Activated naive CD8-positive, alpha-beta T cell treated with anti-CD3 and anti-CD28 coated beads for 36 hours (primary cell): ENCODE measurements around the gene CFLAR. TPM values are rescaled to one million over a fixed set of nuclear protein-coding genes. Genes with fewer than 3 reads are reported as not detected.
"Not testable (repeated sequence)": the region's sequence is repeated elsewhere in the genome, so short reads cannot be mapped to it uniquely, and the experiment has no call there.

Experiments
- DNase-seq: peaks from one replicate; pipeline ENCODE4 v3.0.0; 2021
- H3K27ac Mint-ChIP-seq: one replicate; pipeline ENCODE4 v1.8.0; 2022; ENCODE audit warnings: mild to moderate bottlenecking, moderate library complexity, mixed read lengths
- H3K27me3 Mint-ChIP-seq: one replicate; pipeline ENCODE4 v1.8.0; 2022; ENCODE audit warnings: mild to moderate bottlenecking, mixed read lengths
- H3K36me3 Mint-ChIP-seq: one replicate; pipeline ENCODE4 v1.8.0; 2021; ENCODE audit warnings: mild to moderate bottlenecking, mixed read lengths
- H3K4me1 Mint-ChIP-seq: one replicate; pipeline ENCODE4 v1.8.0; 2021; ENCODE audit warnings: mixed read lengths
- H3K4me3 Mint-ChIP-seq: one replicate; pipeline ENCODE4 v1.8.0; 2022; ENCODE audit warnings: mild to moderate bottlenecking, moderate library complexity, mixed read lengths
- H3K9me3 Mint-ChIP-seq: one replicate; pipeline ENCODE4 v1.8.0; 2022; ENCODE audit warnings: mixed read lengths
- total RNA-seq, 2 experiments: library from RNA; stranded (reverse); gene quantifications; one replicate each; pipeline ENCODE4 v1.2.3, GENCODE V29; 2021

CFLAR gene
- total RNA-seq, 2 experiments from 2014 or later, result 190 to 198 TPM

DNA sequence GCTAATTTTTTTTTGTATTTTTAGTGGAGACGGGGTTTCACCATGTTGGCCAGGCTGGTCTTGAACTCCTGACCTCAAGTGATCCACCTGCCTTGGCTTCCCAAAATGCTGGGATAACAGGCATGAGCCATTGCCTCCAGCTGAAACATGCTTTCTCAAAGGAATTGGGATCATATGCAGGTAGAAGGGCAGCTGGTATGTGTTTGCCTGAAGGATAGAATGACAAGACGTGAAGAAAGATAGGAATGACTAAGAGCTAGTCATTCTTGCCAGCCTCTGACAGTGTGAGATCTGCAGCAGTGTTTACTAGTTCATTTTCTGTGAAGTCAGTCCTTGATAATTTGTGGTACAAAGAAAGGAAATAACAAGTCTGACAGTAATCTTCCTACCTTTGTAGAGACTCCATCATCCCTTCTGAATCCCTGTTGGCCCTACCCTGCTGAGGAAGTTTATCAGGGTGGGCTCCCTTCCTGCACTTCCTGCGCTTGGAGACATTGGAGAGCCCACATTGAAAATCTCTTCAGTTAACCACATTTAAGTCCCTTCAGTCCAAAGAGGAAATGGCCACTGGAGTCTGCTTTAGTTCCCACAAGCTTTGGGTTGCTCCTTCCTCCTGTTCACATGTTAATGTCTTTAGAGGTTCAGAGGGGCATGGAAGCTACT, 14.7 kb downstream of the CFLAR start:
- peaks cover 53% of the 10 kb centered on the region for H3K4me1 Mint-ChIP-seq
- peaks cover 68% of the 10 kb centered on the region for H3K36me3 Mint-ChIP-seq
- no peaks in the 10 kb centered on the region for H3K9me3 Mint-ChIP-seq
- DNase-seq, result no peak
- peak overlapping the region; percentile 97 for H3K27ac Mint-ChIP-seq
- H3K27me3 Mint-ChIP-seq, result no peaks in the 10 kb centered on the region
- H3K4me3 Mint-ChIP-seq, result peak overlapping the region; percentile 93

DNA sequence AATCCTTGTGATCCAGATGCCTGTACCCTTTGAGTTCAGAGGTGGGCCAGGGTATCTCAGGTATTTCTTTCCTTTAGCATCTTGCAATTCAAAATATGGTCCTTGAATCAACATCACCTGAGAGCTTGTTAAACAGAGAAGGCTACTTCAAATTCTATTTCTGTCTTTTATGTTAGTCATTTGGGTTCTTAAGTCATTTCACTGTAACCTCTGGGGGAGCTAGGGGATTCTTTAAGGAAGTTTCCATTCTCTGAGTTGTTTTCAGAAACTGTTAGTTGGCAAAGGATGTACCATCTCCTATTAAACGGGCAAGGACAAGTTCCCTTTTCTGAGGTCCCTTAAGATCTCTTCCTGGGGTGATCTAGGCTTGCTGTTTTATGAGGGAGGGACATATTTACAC, 16.6 kb downstream of the CFLAR start:
- Mint-ChIP-seq H3K9me3 (no peaks in the 10 kb centered on the region), H3K4me3 (peak overlapping the region; percentile 93), H3K27ac (peak overlapping the region; percentile 97), H3K27me3 (no peaks in the 10 kb centered on the region), H3K4me1 (peaks cover 46% of the 10 kb centered on the region), H3K36me3 (peaks cover 72% of the 10 kb centered on the region)
- no peak for DNase-seq

DNA sequence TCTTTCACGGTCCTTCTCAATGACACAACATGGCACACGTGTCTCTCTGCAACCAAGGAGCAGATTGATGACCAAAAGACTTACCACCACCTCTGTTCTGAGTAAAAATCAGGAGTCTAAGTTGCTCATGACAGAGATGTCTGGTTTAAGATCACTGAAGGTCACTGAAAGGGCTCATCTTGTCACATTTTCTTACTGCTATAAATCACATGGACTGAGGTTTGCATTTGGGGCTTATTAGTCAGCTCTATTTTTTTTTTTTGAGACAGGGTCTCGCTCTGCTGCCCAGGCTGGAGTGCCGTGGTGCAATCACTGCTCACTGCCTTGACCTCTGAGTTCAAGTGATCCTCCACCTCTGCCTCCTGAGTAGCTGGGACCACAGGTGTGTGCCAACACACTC, 19.4 kb downstream of the CFLAR start:
- peak overlapping the region; percentile 69 for H3K27ac Mint-ChIP-seq

DNA sequence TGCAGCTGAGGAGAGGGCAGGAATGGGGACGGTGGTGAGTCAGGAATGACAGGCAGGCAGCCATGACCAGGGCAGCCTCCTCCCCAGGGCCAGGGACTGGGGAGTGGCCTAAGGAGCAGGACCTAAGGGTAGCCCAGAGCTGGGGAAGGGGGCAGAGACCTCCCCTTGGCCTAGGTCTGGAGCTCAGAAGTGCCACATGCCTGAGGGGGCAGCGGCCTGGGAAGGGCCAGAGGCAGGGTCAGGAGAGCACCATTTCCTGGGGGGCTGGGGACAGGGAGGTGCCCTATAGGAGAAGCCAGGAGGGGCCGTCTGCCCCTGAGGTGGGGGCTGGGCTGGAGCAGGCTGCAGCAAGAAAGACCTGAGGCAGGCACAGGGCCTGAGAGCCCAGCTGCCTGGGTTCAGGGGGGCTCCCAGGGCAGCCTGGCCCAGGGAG, 20.9 kb downstream of the CFLAR start:
- no peak for DNase-seq
- no peaks in the 10 kb centered on the region for H3K9me3 Mint-ChIP-seq
- H3K27me3 Mint-ChIP-seq, result no peaks in the 10 kb centered on the region
- H3K4me1 Mint-ChIP-seq, result peaks cover 45% of the 10 kb centered on the region
- H3K36me3 Mint-ChIP-seq, result peaks cover 72% of the 10 kb centered on the region
- no peak overlapping the region for H3K4me3 Mint-ChIP-seq
- no peak overlapping the region for H3K27ac Mint-ChIP-seq

More for the DNA sequence above, 19.4 kb downstream of the CFLAR start:
- no peak for DNase-seq
- H3K9me3 Mint-ChIP-seq, result no peaks in the 10 kb centered on the region
- peaks cover 78% of the 10 kb centered on the region for H3K36me3 Mint-ChIP-seq
- H3K27me3 Mint-ChIP-seq, result no peaks in the 10 kb centered on the region
- H3K4me1 Mint-ChIP-seq, result peaks cover 44% of the 10 kb centered on the region
- H3K4me3 Mint-ChIP-seq, result peak overlapping the region; percentile 32

DNA sequence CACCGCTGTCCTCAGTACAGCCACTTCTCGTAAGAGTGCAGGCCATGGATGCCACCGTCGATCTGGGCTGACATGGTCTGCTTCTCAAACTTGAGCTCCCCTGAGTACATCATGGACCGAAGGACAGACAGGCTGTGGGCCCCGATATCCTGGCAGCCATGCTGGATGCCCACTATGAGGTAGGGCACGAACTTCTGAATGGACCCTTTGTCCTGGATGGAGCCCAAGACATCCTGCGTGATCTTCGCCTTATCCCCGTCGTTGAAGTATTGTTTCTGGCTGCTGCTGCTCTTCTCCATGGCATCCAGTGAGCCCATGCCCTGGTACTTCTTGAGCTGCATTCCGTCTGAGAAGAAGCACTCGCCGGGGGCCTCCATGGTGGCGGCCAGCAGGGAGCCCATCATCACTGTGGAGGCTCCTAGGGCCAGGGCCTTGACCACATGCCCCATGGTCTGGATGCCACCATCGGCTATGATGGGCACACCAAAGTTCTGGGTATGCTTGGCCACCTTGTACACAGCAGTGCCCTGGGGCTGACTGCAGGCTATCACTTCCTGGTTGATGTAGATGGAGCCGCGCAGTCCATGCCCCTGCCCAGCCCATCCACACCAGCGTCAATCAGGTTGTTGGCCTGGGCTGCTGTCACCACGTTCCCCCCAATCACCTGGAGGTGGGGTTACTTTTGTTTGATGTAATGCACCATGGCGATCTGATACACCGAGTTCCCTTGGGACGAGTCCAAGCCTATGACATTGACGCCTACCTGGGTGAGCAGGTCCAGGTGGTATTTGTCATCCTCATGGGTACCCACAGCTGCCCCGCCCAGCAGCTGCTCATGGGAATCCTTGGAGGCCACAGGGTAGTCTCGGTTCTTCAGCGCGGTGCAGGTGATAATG, 21.8 kb downstream of the CFLAR start:
- Mint-ChIP-seq H3K36me3 (peaks cover 65% of the 10 kb centered on the region), H3K4me3 (no peak overlapping the region), H3K27ac (no peak overlapping the region)

DNA sequence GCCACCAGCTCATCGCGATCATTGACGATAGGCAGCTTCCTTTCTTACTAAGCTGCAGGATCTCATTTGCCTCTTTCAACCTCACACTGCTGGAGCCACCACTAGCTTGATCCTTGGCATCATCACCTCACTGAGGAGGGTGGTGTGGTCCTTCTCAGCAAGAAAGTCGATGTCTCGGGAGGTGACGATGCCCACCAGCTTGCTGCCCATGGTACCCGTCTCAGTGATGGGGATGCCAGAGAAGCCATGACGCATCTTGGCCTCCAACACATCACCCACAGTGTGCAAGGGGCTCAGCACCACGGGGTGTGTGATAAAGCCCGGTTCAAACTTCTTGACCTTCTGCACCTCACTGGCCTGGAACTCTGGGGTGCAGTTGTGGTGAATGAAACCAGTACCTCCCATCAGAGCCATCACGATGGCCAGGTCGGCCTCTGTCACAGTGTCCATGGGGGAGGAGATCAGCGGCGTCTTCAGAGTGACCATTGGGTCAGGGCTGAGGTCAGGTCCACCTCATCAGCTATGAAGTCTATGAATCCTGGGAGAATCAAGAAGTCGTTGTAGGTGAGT, 22.5 kb downstream of the CFLAR start:
- Mint-ChIP-seq H3K27me3 (no peaks in the 10 kb centered on the region), H3K4me3 (no peak overlapping the region), H3K4me1 (peaks cover 31% of the 10 kb centered on the region), H3K36me3 (peaks cover 58% of the 10 kb centered on the region), H3K27ac (no peak overlapping the region), H3K9me3 (no peaks in the 10 kb centered on the region)
- DNase-seq, result no peak

More for the DNA sequence above, 21.8 kb downstream of the CFLAR start:
- no peaks in the 10 kb centered on the region for H3K27me3 Mint-ChIP-seq
- no peaks in the 10 kb centered on the region for H3K9me3 Mint-ChIP-seq
- no peak for DNase-seq
- H3K4me1 Mint-ChIP-seq, result peaks cover 39% of the 10 kb centered on the region

DNA sequence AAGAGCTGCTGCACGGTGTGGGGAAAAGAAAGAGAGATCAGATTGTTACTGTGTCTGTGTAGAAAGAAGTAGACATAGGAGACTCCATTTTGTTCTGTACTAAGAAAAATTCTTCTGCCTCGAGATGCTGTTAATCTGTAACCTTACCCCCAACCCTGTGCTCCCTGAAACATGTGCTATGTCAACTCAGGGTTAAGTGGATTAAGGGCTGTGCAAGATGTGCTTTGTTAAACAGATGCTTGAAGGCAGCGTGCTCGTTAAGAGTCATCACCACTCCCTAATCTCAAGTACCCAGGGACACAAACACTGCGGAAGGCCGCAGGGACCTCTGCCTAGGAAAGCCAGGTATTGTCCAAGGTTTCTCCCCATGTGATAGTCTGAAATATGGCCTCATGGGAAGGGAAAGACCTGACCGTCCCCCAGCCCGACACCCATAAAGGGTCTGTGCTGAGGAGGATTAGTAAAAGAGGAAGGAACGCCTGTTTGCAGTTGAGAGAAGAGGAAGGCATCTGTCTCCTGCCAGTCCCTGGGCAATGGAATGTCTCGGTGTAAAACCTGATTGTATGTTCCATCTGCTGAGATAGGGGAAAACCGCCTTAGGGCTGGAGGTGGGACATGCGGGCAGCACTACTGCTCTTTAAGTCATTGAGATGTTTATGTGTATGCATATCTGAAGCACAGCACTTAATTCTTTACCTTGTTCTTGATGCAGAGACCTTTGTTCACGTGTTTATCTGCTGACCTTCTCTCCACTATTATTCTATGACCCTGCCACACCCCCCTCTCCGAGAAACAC, 23.2 kb downstream of the CFLAR start:
- Mint-ChIP-seq H3K36me3 (peaks cover 52% of the 10 kb centered on the region), H3K4me1 (peaks cover 30% of the 10 kb centered on the region)
- not testable (repeated sequence) for DNase-seq, H3K27me3 Mint-ChIP-seq, H3K27ac Mint-ChIP-seq, H3K4me3 Mint-ChIP-seq, H3K9me3 Mint-ChIP-seq

DNA sequence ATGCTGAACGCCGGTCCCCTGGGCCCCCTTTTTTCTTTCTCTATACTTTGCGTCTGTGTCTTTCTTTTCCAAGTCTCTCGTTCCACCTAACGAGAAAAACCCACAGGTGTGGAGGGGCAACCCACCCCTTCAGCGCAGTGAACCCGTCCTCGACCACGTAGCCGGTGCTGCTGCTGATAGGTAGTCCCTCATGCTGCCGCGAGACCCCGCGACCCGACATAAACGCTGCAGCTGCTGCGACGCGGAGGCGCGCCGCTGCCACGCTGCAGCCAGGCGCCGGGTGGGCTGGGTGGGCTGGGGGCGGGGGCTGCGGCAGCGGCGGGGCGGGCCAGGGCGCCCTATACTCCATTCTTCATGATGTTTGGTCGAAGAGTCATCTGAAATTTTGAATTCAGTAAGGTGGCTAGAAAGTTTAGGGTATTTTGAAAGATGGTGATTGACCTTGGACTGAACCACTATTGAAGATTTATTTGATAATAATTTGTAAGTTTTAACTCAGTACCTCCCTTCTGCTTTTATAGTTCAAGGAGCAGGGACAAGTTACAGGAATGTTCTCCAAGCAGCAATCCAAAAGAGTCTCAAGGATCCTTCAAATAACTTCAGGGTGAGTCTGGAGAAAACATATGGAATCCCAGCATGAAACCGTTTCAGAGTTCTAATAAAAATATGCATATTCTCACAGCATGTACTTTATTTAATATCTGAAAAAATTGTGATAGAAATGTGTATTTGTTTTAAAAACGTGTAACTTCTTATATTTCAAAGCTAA, 24.1 kb downstream of the CFLAR start:
- Mint-ChIP-seq H3K4me3 (no peak overlapping the region), H3K36me3 (peaks cover 51% of the 10 kb centered on the region), H3K4me1 (peaks cover 26% of the 10 kb centered on the region), H3K9me3 (no peaks in the 10 kb centered on the region), H3K27me3 (no peaks in the 10 kb centered on the region), H3K27ac (no peak overlapping the region)
- no peak for DNase-seq

DNA sequence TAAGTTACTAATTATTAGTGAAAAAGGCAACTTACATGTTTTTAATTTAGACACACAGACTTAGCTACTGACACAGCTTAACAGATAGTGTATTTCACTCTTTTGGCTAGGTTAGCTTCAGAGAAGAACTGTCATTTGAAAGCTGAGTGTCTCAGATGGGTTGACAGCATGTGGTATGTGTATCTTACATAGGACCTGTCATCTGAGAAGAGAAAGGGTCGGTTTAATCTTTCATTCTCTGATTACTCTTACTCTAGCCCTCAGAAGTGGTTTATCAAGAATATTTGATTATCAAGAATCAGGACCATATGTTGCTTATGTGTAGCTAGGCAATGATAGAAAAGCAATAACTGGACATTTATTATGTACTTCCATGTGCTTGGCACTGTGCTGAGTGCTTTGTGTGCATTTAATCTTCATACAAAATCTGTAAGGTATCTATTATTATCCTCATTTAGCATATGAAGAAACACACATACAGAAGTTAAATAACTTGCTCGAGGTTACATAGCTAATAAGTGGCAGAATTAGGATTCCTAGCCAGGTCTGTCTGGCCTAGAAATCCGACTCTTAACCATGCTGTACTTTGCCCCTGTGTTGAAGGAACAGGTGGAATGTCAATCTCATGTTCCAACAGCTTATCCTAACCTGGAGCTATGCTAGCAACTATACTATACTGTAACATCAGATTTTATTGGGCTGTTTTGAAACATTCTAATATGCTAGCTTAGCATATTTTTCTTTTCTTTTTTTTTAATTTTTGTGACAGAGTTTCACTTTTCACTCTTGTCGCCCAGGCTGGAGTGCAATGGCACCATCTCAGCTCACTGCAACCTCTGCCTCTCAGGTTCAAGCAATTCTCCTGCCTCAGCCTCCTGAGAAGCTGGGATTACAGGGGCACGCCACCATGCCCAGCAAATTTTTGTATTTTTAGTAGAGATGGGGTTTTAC, 28.4 kb downstream of the CFLAR start:
- no peak overlapping the region for H3K4me3 Mint-ChIP-seq
- H3K9me3 Mint-ChIP-seq, result no peaks in the 10 kb centered on the region
- no peak for DNase-seq
- H3K27me3 Mint-ChIP-seq, result no peaks in the 10 kb centered on the region
- H3K36me3 Mint-ChIP-seq, result peaks cover 40% of the 10 kb centered on the region
- H3K27ac Mint-ChIP-seq, result no peak overlapping the region
- H3K4me1 Mint-ChIP-seq, result peaks cover 17% of the 10 kb centered on the region

DNA sequence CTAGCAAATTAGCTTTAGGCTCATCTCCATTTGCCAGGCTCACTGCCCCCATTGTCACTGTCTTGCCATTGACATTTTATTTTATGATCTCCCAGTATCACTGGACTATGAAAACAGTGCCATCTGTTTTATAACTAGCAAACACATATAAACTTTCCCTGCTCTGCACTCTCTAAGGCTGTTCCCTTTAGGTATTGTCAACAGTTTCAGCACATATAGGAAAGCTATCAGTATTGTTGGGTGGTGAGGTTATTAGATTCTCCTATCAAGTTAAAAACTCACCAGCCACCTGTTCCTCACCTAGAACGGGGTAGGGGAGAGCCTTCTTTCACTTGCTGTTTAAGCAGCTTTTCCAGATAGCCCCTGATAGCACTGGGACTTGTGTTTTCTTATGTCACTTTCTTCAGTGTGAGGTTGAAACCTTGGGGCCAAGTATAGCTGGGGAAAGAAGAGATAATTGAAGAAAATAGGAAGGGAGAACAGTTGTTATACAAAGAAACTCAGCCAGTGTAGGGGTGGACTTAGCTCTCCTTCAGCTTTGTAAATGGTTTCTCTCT, 32.5 kb downstream of the CFLAR start:
- no peaks in the 10 kb centered on the region for H3K27me3 Mint-ChIP-seq
- H3K27ac Mint-ChIP-seq, result peak overlapping the region; percentile 16
- no peak overlapping the region for H3K4me3 Mint-ChIP-seq
- peaks cover 34% of the 10 kb centered on the region for H3K4me1 Mint-ChIP-seq
- no peaks in the 10 kb centered on the region for H3K9me3 Mint-ChIP-seq
- DNase-seq, result no peak
- peaks cover 57% of the 10 kb centered on the region for H3K36me3 Mint-ChIP-seq

DNA sequence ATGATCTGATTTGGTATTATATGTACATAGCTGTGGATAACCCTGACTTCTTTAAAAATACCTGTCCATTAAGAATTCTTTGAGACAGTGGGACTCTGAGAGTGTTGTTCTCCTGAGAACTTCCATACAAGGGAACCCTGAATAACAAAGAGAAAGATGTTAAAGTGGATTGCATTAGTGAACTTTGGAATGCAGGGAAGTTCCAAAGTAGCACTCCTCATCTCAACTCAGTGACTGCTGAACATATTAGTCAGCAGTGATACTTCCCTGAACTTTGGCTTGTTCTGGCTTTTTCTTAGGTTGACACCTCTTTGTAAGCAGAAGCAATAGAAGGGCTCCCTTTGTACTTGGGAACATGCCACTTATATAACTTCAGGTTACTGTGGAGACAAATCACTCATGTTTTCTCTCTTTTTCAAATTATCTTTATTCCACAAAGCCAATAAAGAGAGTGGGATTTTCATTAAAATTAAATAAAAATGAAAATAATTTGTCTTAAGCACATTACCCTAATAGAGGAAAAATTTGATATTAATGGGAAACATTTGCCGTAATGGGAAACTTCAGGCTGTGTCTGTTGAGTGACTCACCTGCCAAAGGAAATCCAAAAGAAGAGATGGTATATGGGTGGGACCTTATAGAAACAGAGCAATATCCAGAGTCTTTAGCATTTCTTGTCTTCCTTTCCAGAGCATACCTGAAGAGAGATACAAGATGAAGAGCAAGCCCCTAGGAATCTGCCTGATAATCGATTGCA, 33.3 kb downstream of the CFLAR start:
- H3K36me3 Mint-ChIP-seq, result peaks cover 58% of the 10 kb centered on the region
- H3K27me3 Mint-ChIP-seq, result no peaks in the 10 kb centered on the region
- no peak for DNase-seq
- H3K4me1 Mint-ChIP-seq, result peaks cover 34% of the 10 kb centered on the region
- no peak overlapping the region for H3K4me3 Mint-ChIP-seq
- H3K9me3 Mint-ChIP-seq, result no peaks in the 10 kb centered on the region
- H3K27ac Mint-ChIP-seq, result peak overlapping the region; percentile 16

DNA sequence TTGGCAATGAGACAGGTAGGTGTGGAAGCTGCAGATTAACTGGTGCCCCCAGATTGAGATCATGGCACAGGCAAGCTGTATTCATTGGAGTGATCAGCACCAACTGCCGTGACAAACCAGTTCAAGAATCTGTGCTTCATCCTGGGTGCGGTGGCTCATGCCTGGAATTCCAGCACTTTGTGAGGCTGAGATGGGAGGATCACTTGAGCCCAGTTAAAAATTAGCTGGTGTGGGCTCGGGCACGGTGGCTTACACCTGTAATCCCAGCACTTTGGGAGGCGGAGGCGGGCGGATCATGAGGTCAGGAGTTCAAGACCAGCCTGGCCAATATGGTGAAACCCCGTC, 33.8 kb downstream of the CFLAR start:
- peaks cover 34% of the 10 kb centered on the region for H3K4me1 Mint-ChIP-seq
- DNase-seq, H3K4me3 Mint-ChIP-seq, H3K27me3 Mint-ChIP-seq, H3K9me3 Mint-ChIP-seq: not testable (repeated sequence)
- H3K27ac Mint-ChIP-seq, result peak overlapping the region; percentile 49
- H3K36me3 Mint-ChIP-seq, result peaks cover 62% of the 10 kb centered on the region
